Cardiac fibroblast (primary cell): ENCODE results near the gene CNDP1.
A peak's percentile ranks its signal among the peaks of the same experiment; 100 is the strongest.

Experiments
- DNase-seq, 2 donors: peaks; one replicate each; pipeline versions ENCODE4 v3.0.0 to v3.0.0-alpha.2; 2010; ENCODE audit warnings: low read depth in 2 of 2
- H3K4me3 ChIP-seq, 2 donors: replicated peaks in 1 of 2; 1 replicate in 1 of 2; 2 replicates in 1 of 2; pipeline ENCODE4 v1.5.1; 2011; ENCODE audit warnings: low read depth in 2 of 2, low read length in 2 of 2, mild to moderate bottlenecking in 2 of 2, moderate library complexity in 1 of 2
- TF ChIP-seq, protein P1 (sequence below): IDR thresholded peaks from one replicate; pipeline ENCODE4 v1.5.1; 2011; ENCODE audit warnings: low read depth, mild to moderate bottlenecking, low read length, inconsistent platforms

Gene CNDP1

DNA sequence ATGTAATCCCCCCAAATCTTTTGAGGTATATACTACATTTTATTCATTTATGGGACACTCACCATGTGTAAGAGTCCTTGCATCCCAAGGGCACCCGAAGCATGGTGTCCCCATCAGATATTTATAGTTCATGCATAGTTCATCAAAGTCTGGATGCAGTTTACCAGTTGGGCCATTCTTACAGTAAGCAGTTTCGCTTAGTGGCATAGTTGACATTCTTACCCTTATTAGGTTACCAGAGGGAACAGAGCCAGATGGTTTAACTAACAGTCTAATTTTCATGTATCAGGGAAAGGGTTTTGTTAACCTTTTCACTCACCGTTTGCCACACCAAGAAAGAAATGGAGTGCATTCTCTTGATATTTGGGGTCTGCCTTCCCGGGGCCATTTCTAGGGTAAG, 70.5 kb downstream of the CNDP1 start:
- TF ChIP-seq, protein P1, sequence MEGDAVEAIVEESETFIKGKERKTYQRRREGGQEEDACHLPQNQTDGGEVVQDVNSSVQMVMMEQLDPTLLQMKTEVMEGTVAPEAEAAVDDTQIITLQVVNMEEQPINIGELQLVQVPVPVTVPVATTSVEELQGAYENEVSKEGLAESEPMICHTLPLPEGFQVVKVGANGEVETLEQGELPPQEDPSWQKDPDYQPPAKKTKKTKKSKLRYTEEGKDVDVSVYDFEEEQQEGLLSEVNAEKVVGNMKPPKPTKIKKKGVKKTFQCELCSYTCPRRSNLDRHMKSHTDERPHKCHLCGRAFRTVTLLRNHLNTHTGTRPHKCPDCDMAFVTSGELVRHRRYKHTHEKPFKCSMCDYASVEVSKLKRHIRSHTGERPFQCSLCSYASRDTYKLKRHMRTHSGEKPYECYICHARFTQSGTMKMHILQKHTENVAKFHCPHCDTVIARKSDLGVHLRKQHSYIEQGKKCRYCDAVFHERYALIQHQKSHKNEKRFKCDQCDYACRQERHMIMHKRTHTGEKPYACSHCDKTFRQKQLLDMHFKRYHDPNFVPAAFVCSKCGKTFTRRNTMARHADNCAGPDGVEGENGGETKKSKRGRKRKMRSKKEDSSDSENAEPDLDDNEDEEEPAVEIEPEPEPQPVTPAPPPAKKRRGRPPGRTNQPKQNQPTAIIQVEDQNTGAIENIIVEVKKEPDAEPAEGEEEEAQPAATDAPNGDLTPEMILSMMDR: no peak
- DNase-seq: peak; percentile 23 to 46
- no peak overlapping the region for H3K4me3 ChIP-seq

DNA sequence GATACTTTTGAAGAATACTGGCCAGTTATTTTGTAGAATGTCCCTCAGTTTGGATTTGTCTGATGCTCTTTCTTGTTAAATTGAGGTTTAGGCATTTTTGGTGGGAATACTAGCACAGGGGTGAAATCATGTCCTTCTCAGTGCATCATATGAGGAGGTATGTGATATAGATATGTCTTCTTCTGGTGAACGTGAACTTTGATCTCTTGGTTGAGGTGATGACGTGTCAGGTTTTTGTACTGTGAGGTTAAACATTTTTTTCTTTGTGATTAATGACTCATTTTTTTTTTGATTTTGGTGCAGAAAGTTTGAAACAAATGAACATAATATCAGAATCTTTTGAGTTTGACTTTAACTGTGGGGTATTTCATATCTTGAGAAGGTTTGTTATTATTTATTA, 74.4 kb downstream of the CNDP1 start:
- H3K4me3 ChIP-seq: no peak overlapping the region
- DNase-seq: no peak
- TF ChIP-seq, protein P1: no peak

- H3K4me3 ChIP-seq: no peak overlapping the region
- TF ChIP-seq, protein P1: no peak
These were observed 75.2 kb downstream of the CNDP1 start for GRCh38 chr18:74609535-74609934.

DNA sequence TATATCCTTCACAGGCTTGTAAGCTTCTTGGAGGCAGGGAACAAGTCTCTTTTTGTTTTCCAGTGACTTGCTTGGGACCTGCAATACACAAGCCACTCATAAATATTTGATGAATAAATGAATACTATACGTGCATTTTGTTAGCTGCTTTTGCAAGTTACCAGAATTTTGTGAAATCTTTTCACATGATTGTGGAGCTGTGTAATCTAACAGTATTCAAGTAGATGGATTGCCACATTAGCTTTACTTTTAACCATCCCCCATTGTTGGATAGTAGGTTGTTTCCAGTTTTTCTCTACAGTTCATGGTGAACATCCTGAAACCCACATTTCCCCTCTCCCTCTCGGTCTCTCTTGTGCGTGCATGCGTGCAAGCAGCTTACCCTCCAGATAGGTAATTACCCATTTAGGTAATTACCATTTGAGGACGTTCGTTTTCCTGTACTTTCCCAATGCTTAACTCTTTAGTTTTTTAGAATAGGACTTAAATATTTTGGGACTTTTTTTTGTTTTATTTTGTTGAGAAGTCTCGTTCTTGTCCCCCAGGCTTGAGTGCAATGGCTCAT, 75.8 kb downstream of the CNDP1 start:
- TF ChIP-seq, protein P1: no peak
- no peak for DNase-seq
- no peak overlapping the region for H3K4me3 ChIP-seq

More at GRCh38 chr18:74609535-74609934, 75.2 kb downstream of the CNDP1 start:
- DNase-seq: peak; percentile 45 to 80

DNA sequence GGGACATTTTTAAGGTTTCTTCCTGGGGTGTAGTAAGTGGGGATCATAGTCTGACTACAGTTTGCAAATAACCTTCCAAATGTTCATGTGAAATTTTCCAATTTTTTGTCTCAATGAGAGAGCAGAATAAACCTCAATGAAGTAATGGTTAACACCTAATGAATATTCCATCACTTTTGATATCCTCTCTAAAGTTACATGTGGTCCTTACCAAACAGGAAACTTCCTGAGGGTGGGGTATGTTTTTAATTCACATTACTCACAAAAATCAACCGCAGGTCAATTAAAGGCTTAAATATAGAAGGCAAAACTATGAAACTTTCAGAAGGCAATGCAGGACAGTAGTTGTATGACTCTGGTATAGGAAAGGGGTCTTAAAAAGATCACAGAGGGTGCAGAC, 76.6 kb downstream of the CNDP1 start:
- H3K4me3 ChIP-seq: no peak overlapping the region
- DNase-seq: no peak
- TF ChIP-seq, protein P1: no peak

DNA sequence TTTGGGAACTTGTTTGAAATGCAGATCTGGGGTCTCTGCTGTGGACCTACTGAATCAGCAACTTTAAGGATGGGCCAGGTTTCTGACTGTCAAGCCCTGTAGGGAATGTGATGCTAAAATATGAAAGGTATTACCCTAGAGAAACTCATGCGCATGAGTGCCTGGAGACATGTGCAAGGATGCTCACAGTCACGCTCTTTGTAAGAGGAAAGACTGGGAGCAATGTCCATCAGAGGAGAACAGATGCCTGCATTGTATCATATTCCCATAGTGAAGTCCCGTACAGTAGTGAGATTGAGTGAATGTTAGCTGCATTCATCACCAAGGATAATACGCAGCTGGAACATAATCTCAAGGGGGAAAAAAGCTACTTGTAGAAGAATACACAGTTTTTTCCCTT, 77.5 kb downstream of the CNDP1 start:
- no peak overlapping the region for H3K4me3 ChIP-seq
- DNase-seq: no peak
- TF ChIP-seq, protein P1: no peak

DNA sequence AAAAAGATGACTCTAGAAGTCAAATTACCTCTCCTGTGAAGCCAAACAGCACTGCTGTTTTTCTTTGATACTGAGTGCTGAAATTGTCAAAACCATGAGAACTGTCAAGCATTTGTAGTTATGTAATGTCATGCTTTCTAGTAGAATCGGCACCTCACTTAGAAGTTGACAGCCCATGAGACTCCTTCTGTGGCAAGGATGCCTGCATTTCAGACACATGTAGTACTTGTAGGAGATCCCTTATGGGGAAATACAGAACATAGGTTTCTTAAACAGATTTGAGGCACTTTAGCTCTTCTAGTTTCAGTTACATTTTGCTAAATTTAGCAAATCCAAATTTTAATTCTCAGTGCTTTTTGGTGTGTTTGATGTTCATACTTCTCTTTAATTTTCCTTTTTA, 79.1 kb downstream of the CNDP1 start:
- TF ChIP-seq, protein P1: no peak
- DNase-seq: no peak
- H3K4me3 ChIP-seq: no peak overlapping the region
